ENCODE measurements around the gene TMEM242. TPM values are rescaled to one million over a fixed set of nuclear protein-coding genes. Genes with fewer than 3 reads are reported as not detected.

Gene TMEM242
- total RNA-seq, 6 experiments from 2014 or later: 9.4 to 12.8 (median 10.8) TPM

GRCh38 chr6:157293780-157294179, 29.5 kb downstream of the TMEM242 start:
- Mint-ChIP-seq H3K27me3 (ENCODE audit: insufficient read depth) (no peaks in the 10 kb centered on the region), H3K27ac (no peak overlapping the region), H3K4me1 (ENCODE audit: low read depth) (no peaks in the 10 kb centered on the region), H3K36me3 (ENCODE audit: low read depth) (0 out of 2 replicates have a peak, but pooled peaks cover 3% of the 10 kb centered on the region), H3K4me3 (no peak overlapping the region), H3K9me3 (no peaks in the 10 kb centered on the region)
- TF ChIP-seq CTCF (IDR thresholded peaks at IDR 0.05): no peak
- DNase-seq: no peak

GRCh38 chr6:157292202-157292601, 31.1 kb downstream of the TMEM242 start:
- Mint-ChIP-seq H3K27ac (no peak overlapping the region), H3K4me3 (no peak overlapping the region), H3K27me3 (ENCODE audit: insufficient read depth) (no peaks in the 10 kb centered on the region; the same call in 1 of the 2 replicates), H3K9me3 (no peaks in the 10 kb centered on the region), H3K4me1 (ENCODE audit: low read depth) (no peaks in the 10 kb centered on the region), H3K36me3 (ENCODE audit: low read depth) (0 out of 2 replicates have a peak, but pooled peaks cover 3% of the 10 kb centered on the region)
- no peak for DNase-seq
- TF ChIP-seq CTCF (IDR thresholded peaks at IDR 0.05): no peak

GRCh38 chr6:157291356-157291755, 32.0 kb downstream of the TMEM242 start:
- no peak for TF ChIP-seq CTCF (IDR thresholded peaks at IDR 0.05)
- DNase-seq: no peak
- H3K27me3 Mint-ChIP-seq (ENCODE audit: insufficient read depth): no peaks in the 10 kb centered on the region; the same call in 1 of the 2 replicates
- H3K9me3 Mint-ChIP-seq: no peaks in the 10 kb centered on the region
- no peaks in the 10 kb centered on the region for H3K4me1 Mint-ChIP-seq (ENCODE audit: low read depth)
- H3K27ac Mint-ChIP-seq: no peak overlapping the region
- no peak overlapping the region for H3K4me3 Mint-ChIP-seq
- H3K36me3 Mint-ChIP-seq (ENCODE audit: low read depth): 0 out of 2 replicates have a peak, but pooled peaks cover 3% of the 10 kb centered on the region

DNA sequence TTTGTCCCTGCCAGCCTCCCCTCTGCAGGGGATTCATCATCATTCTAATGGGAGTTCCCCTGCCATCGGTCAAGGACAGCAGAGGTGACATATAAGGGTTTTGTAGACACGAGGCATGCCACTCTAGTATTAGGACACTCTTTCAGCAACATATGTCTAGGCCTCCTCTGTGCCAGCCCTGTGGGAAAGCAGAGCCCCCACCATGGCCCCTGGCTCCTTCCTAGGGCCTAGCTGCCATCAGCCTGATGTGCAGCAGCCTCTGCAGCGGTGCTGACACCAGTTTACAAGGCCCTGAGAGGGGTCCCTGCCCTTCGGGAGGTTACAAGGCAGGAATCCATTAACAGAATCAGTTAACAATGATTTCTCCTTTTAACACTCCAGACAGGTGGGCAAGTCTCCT, 32.5 kb downstream of the TMEM242 start:
- no peak overlapping the region for H3K27ac Mint-ChIP-seq
- no peaks in the 10 kb centered on the region for H3K9me3 Mint-ChIP-seq
- H3K27me3 Mint-ChIP-seq (ENCODE audit: insufficient read depth): no peaks in the 10 kb centered on the region; the same call in 1 of the 2 replicates
- no peak for TF ChIP-seq CTCF (IDR thresholded peaks at IDR 0.05)
- H3K36me3 Mint-ChIP-seq (ENCODE audit: low read depth): 0 out of 2 replicates have a peak, but pooled peaks cover 3% of the 10 kb centered on the region
- no peaks in the 10 kb centered on the region for H3K4me1 Mint-ChIP-seq (ENCODE audit: low read depth)
- no peak overlapping the region for H3K4me3 Mint-ChIP-seq
- no peak for DNase-seq

DNA sequence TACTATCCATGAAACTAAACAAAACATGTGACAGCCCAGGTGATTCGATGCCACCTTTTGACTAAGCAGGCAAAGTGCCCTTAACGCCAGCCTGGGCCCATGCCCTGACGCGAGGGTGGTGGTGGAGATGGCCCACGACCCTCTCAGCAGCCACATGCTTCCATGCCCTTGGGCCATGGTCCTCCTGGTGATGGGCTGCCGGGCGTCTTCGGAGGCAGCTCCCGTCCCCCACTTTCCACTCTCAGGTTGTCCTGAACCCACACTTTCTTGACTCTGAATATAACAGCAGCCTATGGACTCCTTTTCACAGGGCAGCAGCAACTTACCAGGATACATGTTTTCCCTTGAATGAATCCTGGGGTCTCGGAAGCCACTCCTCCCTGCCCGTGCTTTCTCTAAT, 33.6 kb downstream of the TMEM242 start:
- no peak overlapping the region for H3K4me3 Mint-ChIP-seq
- H3K27me3 Mint-ChIP-seq (ENCODE audit: insufficient read depth): no peaks in the 10 kb centered on the region; the same call in 1 of the 2 replicates
- no peak overlapping the region for H3K27ac Mint-ChIP-seq
- TF ChIP-seq CTCF (IDR thresholded peaks at IDR 0.05): no peak
- no peak for DNase-seq
- 0 out of 2 replicates have a peak, but pooled peaks cover 3% of the 10 kb centered on the region for H3K36me3 Mint-ChIP-seq (ENCODE audit: low read depth)
- H3K4me1 Mint-ChIP-seq (ENCODE audit: low read depth): no peaks in the 10 kb centered on the region
- no peaks in the 10 kb centered on the region for H3K9me3 Mint-ChIP-seq

Data from HFFc6 (cell line).